HG03575 (cell line): ENCODE results near the gene GDPD5.

Source experiments
- ATAC-seq: cut with Tn5 transposase; IDR thresholded peaks from one replicate; pipeline ENCODE4 v1.9.1; 2021; ENCODE audit not compliant: unreplicated experiment, insufficient number of reproducible peaks, low FRiP score; ENCODE audit errors: extremely low read depth

GDPD5 gene

GRCh38 chr11:75440960-75441803, 84.6 kb downstream of the GDPD5 start:
- no peak for ATAC-seq

GRCh38 chr11:75439495-75440120, 86.1 kb downstream of the GDPD5 start:
- no peak for ATAC-seq

- no peak for ATAC-seq
Measured at GRCh38 chr11:75439026-75439425, 86.7 kb downstream of the GDPD5 start.

- ATAC-seq = no peak
Measured at GRCh38 chr11:75437966-75438659, 87.6 kb downstream of the GDPD5 start.

- ATAC-seq = no peak
Measured at GRCh38 chr11:75436806-75437205, 88.9 kb downstream of the GDPD5 start.

- no peak for ATAC-seq
Measured at GRCh38 chr11:75435571-75435925, 90.2 kb downstream of the GDPD5 start.

GRCh38 chr11:75434886-75435570, 90.7 kb downstream of the GDPD5 start:
- no peak for ATAC-seq

- ATAC-seq = no peak
Measured at GRCh38 chr11:75434051-75434450, 91.7 kb downstream of the GDPD5 start.

- no peak for ATAC-seq
Measured at GRCh38 chr11:75433443-75433842, 92.3 kb downstream of the GDPD5 start.

GRCh38 chr11:75432911-75433321, 92.8 kb downstream of the GDPD5 start, which contains the start of gene KLHL35:
TSS of gene KLHL35 (minus strand) at chr11:75433203. CDS start at chr11:75430629, 2,574 bp downstream.
- no peak for ATAC-seq

GRCh38 chr11:75431533-75432525, 93.9 kb downstream of the GDPD5 start:
- no peak for ATAC-seq

- ATAC-seq = no peak
Measured at GRCh38 chr11:75430714-75431532, 94.8 kb downstream of the GDPD5 start.

GRCh38 chr11:75429902-75430713, 95.6 kb downstream of the GDPD5 start:
- ATAC-seq = no peak

- ATAC-seq = no peak
Measured at GRCh38 chr11:75429641-75429901, 96.2 kb downstream of the GDPD5 start.

- no peak for ATAC-seq
Measured at GRCh38 chr11:75428989-75429640, 96.6 kb downstream of the GDPD5 start.

- no peak for ATAC-seq
Measured at GRCh38 chr11:75428281-75428724, 97.4 kb downstream of the GDPD5 start.
